HG02970 (cell line): ENCODE measurements around the gene PSEN2.
A peak's percentile ranks its signal among the peaks of the same experiment; 100 is the strongest.
"Not testable (repeated sequence)": the region's sequence is repeated elsewhere in the genome, so short reads cannot be mapped to it uniquely, and the experiment has no call there.

Experiments
- ATAC-seq: cut with Tn5 transposase; IDR thresholded peaks from one replicate; pipeline ENCODE4 v1.9.1; 2021; ENCODE audit warnings: mild to moderate bottlenecking, moderate library complexity, moderate number of reproducible peaks; ENCODE audit not compliant: unreplicated experiment, low FRiP score

The PSEN2 gene

DNA sequence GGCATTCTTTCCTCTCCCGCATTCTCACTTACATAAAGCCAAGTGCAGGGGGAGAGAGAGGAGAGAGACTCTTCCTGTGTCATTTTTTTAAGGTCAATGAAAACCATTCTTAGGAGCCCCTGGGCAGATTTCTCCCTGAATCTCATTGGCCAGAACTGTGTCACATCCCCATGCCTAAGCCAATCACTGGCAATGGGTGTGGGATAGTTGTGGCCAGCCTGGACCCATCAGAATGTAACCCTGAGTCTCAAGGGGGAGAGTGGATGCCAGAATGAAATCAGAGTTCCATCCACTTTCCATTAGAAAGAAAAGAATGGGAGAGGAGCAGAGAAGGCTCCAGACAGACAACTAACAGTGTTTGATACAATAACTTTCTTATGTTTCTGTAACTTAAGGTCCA is 38.5 kb downstream of the PSEN2 start:
- no peak for ATAC-seq

GRCh38 chr1:226912587-226913176 is 42.3 kb downstream of the PSEN2 start:
- ATAC-seq, result no peak

DNA sequence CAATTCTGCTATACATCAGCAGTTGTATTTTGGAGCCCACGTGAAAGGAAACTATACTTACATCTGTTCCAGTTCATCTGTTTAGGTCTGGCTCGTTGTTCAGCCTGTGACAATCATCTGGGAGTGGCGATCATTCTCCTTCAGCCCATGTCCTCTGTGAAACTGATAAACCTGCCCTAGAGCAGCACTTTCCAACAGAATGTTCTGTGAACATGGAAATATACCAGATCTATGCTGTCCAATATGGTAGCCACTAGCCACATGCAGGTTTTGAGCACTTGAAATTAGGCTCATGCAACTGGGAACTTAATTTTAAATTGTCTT is 45.2 kb downstream of the PSEN2 start:
- ATAC-seq, result no peak

DNA sequence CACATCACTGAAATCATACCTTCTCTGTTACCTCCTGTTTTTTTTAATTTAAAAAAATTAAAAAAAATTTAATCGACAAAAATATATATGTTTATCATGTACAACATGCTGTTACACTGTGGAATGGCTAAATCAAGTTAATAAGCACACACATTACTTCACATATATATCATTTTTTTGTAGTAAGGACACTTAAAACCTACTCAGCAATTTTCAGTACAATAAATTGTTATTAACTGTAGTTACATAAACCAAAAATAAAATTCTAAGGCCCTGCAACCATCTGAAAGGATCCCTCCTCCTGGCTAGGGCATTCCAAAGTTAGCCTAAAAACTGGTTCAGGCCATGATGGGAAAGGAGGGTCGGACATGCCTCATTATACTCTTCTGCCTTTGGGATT is 46.1 kb downstream of the PSEN2 start:
- ATAC-seq, result no peak

- ATAC-seq, result no peak
Measured at GRCh38 chr1:226919587-226919986, 49.2 kb downstream of the PSEN2 start.

DNA sequence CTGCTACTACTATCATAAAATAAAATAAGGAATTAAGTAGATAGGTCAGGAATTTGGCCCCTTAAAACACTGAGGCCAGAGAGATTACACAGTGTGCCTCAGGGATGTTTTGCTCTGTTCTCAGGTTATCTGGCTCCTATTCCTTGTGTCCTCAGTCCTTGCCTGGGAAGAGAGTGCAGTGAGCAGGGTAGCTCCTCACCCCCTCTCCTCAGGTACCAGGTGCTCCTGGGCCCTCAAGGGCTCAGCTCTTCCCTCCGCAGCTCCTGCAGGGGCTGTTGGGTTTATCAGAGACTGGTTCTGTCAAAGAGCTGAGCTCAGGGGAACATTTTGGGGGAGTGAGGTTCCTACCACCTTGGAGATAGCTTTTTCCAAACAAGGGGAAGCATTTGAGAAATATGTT is 49.6 kb downstream of the PSEN2 start:
- ATAC-seq, result no peak

- no peak for ATAC-seq
Measured at GRCh38 chr1:226920446-226920894, 50.1 kb downstream of the PSEN2 start.

- ATAC-seq, result no peak
Measured at GRCh38 chr1:226921504-226921903, 51.1 kb downstream of the PSEN2 start.

GRCh38 chr1:226929260-226930111 is 59.1 kb downstream of the PSEN2 start:
- not testable (repeated sequence) for ATAC-seq

DNA sequence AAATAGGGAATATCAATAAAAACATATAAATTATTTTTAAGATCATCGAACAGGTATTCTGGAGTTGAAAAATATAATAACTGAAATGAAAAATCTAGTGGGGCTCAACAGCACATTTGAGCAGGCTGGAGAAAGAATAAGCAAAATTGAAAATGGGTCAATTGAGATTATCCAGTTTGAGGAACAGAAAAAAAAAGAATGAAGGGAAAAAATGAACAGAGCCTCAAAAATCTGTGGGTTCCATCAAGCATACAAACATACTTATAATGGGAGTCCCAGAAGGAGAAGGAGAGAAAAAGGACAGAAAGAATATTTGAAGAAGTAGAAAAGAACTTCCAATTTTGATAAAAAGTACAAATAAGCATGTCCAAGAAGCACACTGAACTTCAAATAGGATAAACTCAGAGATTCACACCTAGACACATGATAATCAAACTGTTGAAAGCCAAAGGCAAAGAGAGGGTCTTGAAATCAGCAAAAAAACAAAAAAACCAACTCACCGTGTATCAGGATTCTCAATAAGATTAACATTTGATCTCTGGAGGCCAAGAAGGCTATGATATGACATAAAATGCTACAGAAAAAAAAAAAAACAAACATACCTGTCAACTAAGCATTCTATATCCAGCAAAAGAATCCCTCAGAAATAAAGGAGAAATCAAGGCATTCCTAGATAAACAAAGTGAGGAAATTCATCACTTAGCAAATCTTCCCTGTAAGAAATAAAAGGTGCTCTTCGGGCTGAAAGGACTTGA is 64.2 kb downstream of the PSEN2 start:
- no peak for ATAC-seq

DNA sequence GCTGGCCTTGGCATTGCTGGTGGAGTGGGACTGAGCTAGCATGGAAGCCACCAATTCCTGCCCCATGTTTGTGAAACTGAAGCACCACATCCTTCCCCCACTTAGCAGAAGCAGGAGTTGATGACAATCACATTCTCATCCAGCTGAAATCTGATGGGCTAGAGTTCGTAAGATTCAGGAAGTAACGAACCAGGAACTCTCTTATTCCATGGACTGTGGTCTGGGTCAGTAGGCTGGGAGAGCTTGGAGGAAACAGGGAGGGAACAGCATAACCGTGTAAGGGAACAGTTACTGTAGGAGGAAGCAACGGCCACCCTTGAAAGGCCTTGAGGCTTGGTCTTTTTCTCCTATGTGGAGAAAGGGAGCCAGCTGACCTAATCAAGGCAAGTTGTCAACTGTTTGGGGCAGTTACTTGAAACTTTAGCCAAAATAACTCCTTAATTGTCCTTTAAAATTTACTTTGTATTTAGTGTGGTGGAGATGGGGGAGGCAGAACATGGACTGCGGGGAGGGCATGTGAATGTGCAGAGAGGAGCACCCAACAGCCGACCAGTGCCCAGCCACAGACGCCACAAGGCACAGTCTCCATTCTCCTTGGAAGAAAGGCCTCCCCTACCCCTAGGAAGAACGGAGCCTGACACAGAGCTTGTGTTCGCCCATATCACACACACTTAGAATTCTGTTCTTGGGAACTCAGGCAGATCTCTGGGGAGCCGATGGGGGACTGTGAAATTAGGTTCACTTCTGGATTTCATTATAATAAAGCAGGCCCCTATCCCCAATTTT is 67.7 kb downstream of the PSEN2 start:
- ATAC-seq, result no peak

GRCh38 chr1:226938903-226939437 is 68.6 kb downstream of the PSEN2 start:
- no peak for ATAC-seq

DNA sequence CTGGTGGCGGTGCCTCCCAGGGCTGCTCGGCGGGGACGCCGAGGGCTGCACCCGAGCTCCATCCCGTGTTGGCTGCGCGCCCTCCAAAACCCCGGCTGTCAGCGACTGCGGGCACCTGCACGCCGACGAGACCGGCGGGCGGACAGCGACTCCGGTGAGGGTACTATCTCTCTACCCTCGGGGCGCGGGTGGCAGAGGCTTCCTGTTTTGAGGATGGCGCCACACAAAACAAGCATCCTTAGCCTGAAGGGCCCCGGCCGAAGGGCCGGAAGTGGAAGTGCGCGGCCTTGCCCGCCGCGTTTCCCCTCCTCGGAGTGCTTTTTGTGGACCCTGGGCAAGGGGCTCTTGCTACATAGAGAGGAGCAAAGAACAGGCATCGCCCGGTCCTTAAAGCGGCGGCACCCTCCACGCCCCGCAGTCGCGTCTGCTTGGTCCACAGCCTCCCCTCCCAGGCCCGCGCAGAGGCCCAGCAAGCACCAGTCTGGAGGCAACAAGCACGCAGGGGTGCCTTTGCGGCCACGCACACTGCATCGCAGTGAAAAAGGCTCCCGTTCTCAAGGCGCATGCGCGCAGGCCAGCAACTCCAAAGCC is 69.1 kb downstream of the PSEN2 start:
- ATAC-seq, result peak; percentile 29

DNA sequence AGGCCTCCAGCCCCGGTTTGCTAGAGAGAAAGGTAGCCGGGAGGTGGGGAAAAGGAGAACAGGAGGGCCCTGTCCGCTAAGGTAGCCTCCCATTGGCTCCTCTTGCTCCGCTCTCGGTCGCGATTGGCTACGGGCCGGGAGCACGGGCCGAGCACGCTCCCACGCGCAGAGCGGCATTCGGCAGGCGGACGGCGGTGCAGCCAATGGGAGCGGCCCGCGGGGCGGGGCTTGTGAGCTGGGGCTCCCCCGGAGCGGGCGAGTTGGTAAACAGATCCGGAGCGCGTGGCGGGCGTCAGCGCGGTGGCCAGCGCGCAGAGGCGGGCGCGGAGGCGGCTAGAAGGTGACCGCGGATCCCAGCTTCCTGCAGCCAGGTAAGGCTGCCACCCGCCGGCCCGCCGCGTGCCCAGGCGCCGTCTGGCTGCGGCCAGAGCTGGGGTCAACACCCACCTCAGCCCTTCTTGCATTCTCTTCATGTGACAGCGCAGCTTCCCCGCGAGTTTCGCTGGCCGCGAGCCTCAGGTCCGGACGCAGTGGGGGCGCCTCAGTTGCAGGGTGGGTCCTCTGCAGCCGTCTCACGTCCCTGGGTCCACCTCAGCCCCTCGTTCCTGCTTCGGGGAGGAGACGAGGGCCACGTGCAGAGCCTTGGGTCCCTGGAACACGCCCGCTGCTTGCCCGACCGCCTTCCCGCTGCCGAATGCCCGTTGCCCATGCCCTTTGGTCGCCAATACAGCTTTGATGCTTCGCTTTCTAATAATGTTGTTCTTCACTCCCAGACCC is 69.8 kb downstream of the PSEN2 start, which contains the start of gene COQ8A:
Gene COQ8A, plus strand, starts transcription at position 266 of the 777 bp plus-strand sequence. CDS start 21,092 bp downstream, outside the sequence.
- ATAC-seq, result peak; percentile 98

GRCh38 chr1:226940806-226941067 is 70.3 kb downstream of the PSEN2 start:
- no peak for ATAC-seq

DNA sequence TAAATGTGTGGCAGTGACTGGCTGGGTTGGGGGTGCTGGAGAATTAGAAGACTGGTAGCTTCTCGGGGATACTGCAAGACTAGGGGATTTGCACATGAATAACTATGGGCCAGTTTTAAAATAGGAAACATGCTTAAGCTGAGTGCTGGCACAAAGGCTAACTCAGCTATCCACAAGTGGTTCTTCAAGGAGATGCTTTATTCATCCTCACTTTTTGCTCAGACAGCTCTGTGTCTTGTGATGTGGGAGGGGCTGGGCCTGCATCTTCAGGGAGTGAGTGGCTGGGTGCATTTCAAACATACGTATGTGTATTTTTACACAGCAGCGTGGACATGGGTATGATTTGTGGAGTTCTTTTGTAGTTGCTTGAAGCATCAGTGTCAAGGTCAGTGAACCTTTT is 72.0 kb downstream of the PSEN2 start:
- no peak for ATAC-seq

DNA sequence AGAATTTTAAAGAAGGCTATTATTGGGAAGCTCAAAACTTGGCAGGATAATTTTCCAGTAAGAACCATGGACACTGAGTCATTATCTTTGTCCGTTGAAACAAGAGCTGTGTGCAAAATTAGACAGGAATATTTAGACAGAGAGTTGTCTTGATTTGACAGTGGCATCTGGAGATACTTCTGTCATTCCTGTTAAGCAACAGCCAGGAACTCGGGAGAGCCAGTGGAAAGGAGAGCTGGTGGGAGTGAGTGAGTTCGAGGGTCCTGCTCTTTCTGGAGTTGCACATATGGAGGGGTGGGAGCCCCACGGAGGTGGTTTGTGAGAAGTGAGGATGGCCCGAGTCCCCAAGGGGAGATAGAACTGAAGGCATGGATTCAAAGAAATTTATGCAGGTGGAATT is 72.7 kb downstream of the PSEN2 start:
- no peak for ATAC-seq

DNA sequence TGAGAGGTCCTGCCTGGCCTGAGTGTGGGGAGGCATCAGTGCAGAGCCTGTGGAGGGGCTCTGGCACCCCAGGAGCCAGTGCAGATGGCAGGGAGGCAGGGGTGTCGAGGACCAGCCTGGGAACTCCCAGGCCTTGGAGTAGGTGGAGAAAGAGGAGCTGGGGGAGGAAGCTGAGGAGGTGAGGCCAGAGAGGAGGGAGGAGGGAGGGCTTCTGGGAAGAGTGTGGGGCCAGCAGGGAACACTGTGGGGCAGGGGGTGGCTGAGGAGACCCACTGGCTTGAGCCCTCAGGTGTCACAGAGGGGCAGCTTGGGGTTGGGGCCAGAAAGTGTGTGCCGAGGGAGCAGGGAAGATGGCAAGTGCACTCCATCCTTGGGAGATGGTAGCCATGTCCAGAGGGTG is 73.5 kb downstream of the PSEN2 start:
- no peak for ATAC-seq

GRCh38 chr1:226945106-226945857 is 74.9 kb downstream of the PSEN2 start:
- no peak for ATAC-seq
